K562 (cell line): Measurements from ENCODE around the gene NT5E.

ENCODE experiments used
- BHLHE40 ChIP-seq: IDR thresholded peaks from 2 replicates; pipeline ENCODE4 v1.6.1; 2011; ENCODE audit warnings: low read length, improper control_type of control experiment
- ESRRA ChIP-seq: fragments of 450-650 bp; IDR thresholded peaks from 2 replicates; pipeline ENCODE4 v1.6.1; 2014; ENCODE audit warnings: low read depth, mild to moderate bottlenecking, moderate library complexity, borderline replicate concordance
- HOXB6 ChIP-seq: fragments of 250-450 bp; sonication (Bioruptor Pico); IDR thresholded peaks from 2 replicates; pipeline ENCODE4 v1.5.1; 2022; ENCODE audit warnings: mild to moderate bottlenecking, borderline replicate concordance
- KAT7 ChIP-seq: sonication (generic); formaldehyde crosslinking; IDR thresholded peaks from 2 replicates; pipeline ENCODE4 v1.8.0; 2022; ENCODE audit warnings: missing genetic modification reagents, mild to moderate bottlenecking, borderline replicate concordance
- KLF1 ChIP-seq: fragments of 450-650 bp; IDR thresholded peaks from 2 replicates; pipeline ENCODE4 v1.6.1; 2016; ENCODE audit warnings: missing genetic modification characterization, missing compliant biosample characterization
- MTA2 ChIP-seq: fragments of 450-650 bp; IDR thresholded peaks from 2 replicates; pipeline ENCODE4 v1.6.1; 2016; ENCODE audit warnings: low read depth
- POLR2A ChIP-seq: fragments of 450-650 bp; conservative IDR thresholded peaks from 2 replicates; pipeline ENCODE4 v1.6.1; 2016
- POLR2AphosphoS5 ChIP-seq: IDR thresholded peaks from 2 replicates; pipeline ENCODE4 v1.6.1; 2011; ENCODE audit warnings: mild to moderate bottlenecking, low read depth, low read length, moderate library complexity; ENCODE audit not compliant: control insufficient read depth, insufficient read depth
- SMAD3 ChIP-seq: fragments of 450-650 bp; formaldehyde crosslinking; conservative IDR thresholded peaks from 2 replicates; pipeline ENCODE4 v1.4.0; 2020; ENCODE audit warnings: mild to moderate bottlenecking
- TOE1 ChIP-seq, 2 experiments: fragments of 450-650 bp in 1 of 2; sonication (generic) in 1 of 2; formaldehyde crosslinking in 1 of 2; IDR thresholded peaks; 2 replicates each; pipeline versions ENCODE4 v1.7.1 to v1.8.0; 2016 to 2022; ENCODE audit warnings: borderline replicate concordance in 2 of 2, mild to moderate bottlenecking in 2 of 2, antibody characterized with exemption in 1 of 2, inconsistent platforms in 1 of 2, low read depth in 1 of 2, missing genetic modification reagents in 1 of 2, moderate library complexity in 1 of 2
- TF ChIP-seq, protein P1 (sequence below), 3 experiments: IDR thresholded peaks in 2 of 3; conservative IDR thresholded peaks in 1 of 3; 2 replicates each; pipeline ENCODE4 v1.5.1; 2011 to 2012; ENCODE audit warnings: low read length in 3 of 3, mild to moderate bottlenecking in 3 of 3, control low read depth in 2 of 3, improper control_type of control experiment in 1 of 3, inconsistent platforms in 1 of 3, low read depth in 1 of 3, mixed read lengths in 1 of 3, moderate library complexity in 1 of 3; ENCODE audit not compliant: insufficient read depth in 2 of 3
- TF ChIP-seq, protein P2 (sequence below): sonication (generic); formaldehyde crosslinking; IDR thresholded peaks from 2 replicates; pipeline ENCODE4 v1.9.0; 2022; ENCODE audit warnings: mild to moderate bottlenecking, missing genetic modification reagents
- TF ChIP-seq, protein P3 (sequence below): fragments of 450-650 bp; IDR thresholded peaks from 2 replicates; pipeline ENCODE4 v1.6.1; 2016; ENCODE audit warnings: low read depth, mild to moderate bottlenecking, moderate library complexity
- TF ChIP-seq, protein P4 (sequence below): sonication (generic); formaldehyde crosslinking; IDR thresholded peaks from 2 replicates; pipeline ENCODE4 v1.8.1; 2023; ENCODE audit warnings: mild to moderate bottlenecking, missing genetic modification reagents

DNA sequence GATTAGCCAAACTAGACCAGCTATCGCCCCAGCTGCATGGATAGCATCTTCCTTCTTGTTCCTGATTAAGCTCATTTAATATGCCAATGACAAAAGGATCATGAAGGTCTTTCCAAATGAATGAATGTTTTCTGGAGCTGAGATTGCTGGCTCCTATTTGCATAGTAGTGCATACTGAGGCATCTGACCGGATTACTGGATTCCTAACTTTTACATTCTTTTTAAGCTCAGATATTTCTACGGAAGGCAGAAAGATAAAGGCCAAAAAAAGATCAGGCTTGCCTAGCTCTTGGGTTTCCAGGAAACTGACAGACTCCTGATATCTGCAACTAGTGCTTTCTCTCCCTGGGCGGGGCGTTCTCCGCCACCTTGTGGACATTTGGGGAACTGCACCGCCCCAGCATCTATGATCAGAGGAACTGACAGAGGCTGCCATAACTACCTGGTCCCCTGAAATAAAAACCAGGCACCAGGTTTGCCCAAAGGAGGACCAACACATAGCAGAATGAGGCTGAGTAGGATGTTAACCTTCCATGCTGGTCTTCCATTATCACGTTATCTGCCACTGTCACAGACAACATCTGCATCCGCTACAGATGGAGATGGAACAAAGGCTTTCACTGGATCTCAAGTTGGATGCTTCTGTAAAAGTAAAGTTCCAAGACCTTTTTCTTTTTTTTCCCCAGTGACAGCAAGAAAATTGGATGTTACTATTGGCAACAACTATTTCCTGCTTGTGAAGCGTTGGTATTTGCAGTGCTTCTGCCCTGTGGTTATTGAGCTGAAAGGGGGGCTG, 33.2 kb downstream of the NT5E start:
- no peak for TF ChIP-seq ESRRA
- TF ChIP-seq, protein P1, sequence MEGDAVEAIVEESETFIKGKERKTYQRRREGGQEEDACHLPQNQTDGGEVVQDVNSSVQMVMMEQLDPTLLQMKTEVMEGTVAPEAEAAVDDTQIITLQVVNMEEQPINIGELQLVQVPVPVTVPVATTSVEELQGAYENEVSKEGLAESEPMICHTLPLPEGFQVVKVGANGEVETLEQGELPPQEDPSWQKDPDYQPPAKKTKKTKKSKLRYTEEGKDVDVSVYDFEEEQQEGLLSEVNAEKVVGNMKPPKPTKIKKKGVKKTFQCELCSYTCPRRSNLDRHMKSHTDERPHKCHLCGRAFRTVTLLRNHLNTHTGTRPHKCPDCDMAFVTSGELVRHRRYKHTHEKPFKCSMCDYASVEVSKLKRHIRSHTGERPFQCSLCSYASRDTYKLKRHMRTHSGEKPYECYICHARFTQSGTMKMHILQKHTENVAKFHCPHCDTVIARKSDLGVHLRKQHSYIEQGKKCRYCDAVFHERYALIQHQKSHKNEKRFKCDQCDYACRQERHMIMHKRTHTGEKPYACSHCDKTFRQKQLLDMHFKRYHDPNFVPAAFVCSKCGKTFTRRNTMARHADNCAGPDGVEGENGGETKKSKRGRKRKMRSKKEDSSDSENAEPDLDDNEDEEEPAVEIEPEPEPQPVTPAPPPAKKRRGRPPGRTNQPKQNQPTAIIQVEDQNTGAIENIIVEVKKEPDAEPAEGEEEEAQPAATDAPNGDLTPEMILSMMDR (IDR thresholded peaks at IDR 0.05 in 2 of 3, conservative IDR thresholded peaks at IDR 0.05 in 1 of 3; ENCODE audit: insufficient read depth in 2 of 3, low read depth in 1 of 3, low read length in 3 of 3), result peak; percentile 84 to 98 (median 91)
- TF ChIP-seq KAT7 (CRISPR knock-in tag), result no peak
- no peak for TF ChIP-seq SMAD3 (CRISPR knock-in tag)
- TF ChIP-seq, protein P2, sequence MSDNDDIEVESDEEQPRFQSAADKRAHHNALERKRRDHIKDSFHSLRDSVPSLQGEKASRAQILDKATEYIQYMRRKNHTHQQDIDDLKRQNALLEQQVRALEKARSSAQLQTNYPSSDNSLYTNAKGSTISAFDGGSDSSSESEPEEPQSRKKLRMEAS, result no peak
- TF ChIP-seq KLF1 (tag), result no peak
- TF ChIP-seq BHLHE40, result no peak
- TF ChIP-seq MTA2, result no peak
- TF ChIP-seq TOE1 (IDR thresholded peaks at IDR 0.05; ENCODE audit: borderline replicate concordance), result no peak
- no peak for TF ChIP-seq TOE1 (CRISPR knock-in tag; IDR thresholded peaks at IDR 0.05; ENCODE audit: borderline replicate concordance, low read depth)
- TF ChIP-seq, protein P3, sequence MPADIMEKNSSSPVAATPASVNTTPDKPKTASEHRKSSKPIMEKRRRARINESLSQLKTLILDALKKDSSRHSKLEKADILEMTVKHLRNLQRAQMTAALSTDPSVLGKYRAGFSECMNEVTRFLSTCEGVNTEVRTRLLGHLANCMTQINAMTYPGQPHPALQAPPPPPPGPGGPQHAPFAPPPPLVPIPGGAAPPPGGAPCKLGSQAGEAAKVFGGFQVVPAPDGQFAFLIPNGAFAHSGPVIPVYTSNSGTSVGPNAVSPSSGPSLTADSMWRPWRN, result no peak
- no peak for TF ChIP-seq POLR2A
- TF ChIP-seq HOXB6 (CRISPR knock-in tag), result no peak
- no peak for TF ChIP-seq POLR2AphosphoS5
- TF ChIP-seq, protein P4, sequence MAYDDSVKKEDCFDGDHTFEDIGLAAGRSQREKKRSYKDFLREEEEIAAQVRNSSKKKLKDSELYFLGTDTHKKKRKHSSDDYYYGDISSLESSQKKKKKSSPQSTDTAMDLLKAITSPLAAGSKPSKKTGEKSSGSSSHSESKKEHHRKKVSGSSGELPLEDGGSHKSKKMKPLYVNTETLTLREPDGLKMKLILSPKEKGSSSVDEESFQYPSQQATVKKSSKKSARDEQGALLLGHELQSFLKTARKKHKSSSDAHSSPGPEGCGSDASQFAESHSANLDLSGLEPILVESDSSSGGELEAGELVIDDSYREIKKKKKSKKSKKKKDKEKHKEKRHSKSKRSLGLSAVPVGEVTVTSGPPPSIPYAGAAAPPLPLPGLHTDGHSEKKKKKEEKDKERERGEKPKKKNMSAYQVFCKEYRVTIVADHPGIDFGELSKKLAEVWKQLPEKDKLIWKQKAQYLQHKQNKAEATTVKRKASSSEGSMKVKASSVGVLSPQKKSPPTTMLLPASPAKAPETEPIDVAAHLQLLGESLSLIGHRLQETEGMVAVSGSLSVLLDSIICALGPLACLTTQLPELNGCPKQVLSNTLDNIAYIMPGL (CRISPR knock-in tag), result no peak
